GF-D8 (cell line): Measurements from ENCODE around the gene RECK.
"Not testable (repeated sequence)": the region's sequence is repeated elsewhere in the genome, so short reads cannot be mapped to it uniquely, and the experiment has no call there.

ENCODE experiments used
- DNase-seq: peaks from one replicate; lab custom pipeline; 2025; lab: John Stamatoyannopoulos, UW

Gene RECK

GRCh38 chr9:36158917-36159316 lies 122.2 kb downstream of the RECK start:
- no peak for DNase-seq

GRCh38 chr9:36159509-36159908 lies 122.8 kb downstream of the RECK start:
- not testable (repeated sequence) for DNase-seq

- not testable (repeated sequence) for DNase-seq
Measured at GRCh38 chr9:36160126-36160525, 123.4 kb downstream of the RECK start.

- DNase-seq, result no peak
Measured at GRCh38 chr9:36161187-36161586, 124.5 kb downstream of the RECK start.

GRCh38 chr9:36162211-36162738 lies 125.6 kb downstream of the RECK start:
- DNase-seq, result no peak

DNA sequence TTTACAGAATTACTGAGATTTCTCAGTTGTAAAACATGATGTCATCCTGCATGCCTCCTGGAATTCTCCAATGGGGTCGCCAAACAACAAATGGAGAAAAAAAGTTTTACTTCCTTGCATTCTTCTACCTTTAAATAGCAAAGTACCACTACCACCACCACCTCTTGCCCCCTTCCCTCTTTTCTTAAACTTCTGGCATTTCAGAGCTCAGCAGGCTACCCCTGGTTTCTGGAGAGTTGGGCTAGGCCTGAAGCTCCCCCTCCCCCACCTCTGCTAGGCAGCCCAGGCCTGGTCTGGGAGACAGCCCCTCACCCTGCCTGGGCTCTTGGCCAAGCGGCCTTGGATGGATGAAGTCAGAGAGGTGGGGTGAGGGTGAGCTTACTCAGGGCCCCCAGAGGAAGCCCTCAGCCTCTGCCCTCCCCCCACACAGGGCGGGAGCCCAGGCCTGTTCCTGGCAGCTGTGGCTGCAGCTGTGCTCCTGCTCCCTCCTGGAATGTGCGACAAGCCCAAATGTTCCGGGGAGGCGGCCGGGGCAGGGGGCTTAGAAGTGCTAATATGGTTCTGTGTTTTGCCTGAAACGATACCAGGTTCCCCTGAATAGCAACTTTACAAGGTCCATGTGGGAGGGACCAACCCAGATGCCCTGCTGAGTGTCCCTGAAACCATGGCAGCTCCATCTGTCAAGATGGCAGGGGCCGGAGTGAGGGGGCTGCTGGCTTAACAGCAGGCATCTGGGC lies 126.5 kb downstream of the RECK start:
- no peak for DNase-seq

- no peak for DNase-seq
Measured at GRCh38 chr9:36163786-36164170, 127.1 kb downstream of the RECK start.

GRCh38 chr9:36164372-36164771 lies 127.7 kb downstream of the RECK start:
- DNase-seq, result no peak

- DNase-seq, result no peak
Measured at GRCh38 chr9:36164989-36165388, 128.3 kb downstream of the RECK start.

DNA sequence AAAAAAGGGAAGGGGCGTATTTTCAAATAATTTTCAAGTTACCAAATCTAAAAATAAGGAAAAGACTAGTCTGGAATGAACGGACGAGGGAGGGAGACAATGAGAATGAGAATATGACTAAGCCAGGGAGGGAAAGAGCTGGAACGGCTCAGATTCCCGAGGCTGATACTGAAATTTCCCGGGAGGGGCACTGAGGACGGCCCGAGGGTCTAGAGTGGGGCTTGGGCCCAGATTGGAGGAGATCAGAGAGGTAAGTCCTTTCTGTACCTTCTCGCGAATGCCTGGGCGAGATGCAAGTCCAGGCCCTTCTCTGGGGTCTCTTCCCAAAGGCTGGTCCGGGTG lies 129.1 kb downstream of the RECK start:
- no peak for DNase-seq

DNA sequence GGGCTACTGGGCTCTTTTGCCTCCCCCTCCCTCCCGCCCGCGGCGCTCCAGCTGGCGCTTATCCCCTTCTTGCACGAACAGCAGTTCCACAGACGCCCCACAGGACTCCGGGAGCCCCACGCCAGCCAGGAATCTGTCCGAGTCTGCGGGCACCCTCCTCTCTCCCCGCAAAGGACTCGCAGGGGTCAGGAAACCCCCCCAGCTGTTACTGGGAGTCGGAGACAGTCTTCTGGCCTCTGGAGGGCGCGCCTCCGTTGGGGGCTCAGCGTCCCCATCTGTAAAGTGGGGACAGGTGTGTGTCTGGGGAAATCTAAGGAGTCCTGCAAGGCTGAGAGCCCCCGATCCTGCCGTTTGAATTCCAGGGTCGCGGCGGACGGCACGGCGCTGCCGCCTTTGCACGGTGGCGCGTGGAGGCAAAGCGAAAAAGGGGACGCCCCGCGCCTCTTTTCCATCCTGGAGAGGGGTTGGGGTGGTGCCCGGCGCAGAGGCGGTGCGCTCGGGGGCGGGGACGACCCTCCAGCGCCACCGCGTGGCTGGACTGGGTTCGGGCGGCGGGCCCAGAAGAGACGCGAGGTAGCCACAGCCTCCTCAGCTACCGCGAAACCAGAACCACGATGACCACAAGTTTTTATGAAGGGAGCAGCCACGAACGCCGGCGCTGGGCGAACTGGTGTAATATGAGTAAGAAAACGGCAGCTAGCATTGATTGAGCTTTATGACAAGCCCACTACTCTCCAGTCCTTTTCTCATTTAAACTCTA lies 129.6 kb downstream of the RECK start:
- DNase-seq, result peak; percentile 53

GRCh38 chr9:36169166-36169565 lies 132.5 kb downstream of the RECK start, which contains the start of gene CCIN:
TSS of gene CCIN (plus strand) at chr9:36169388. CDS start at chr9:36169503, 115 bp downstream.
- no peak for DNase-seq

DNA sequence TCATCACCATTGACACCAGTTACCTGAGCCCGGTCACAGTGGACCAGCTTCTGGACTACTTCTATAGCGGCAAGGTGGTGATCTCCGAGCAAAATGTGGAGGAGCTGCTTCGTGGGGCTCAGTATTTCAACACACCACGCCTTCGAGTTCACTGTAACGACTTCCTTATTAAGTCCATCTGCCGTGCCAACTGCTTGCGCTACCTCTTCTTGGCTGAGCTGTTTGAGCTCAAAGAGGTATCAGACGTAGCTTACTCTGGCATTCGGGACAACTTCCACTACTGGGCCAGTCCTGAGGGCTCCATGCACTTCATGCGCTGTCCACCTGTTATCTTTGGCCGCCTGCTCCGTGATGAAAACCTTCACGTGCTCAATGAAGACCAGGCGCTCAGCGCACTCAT lies 133.0 kb downstream of the RECK start:
- no peak for DNase-seq

- DNase-seq, result no peak
Measured at GRCh38 chr9:36170531-36170930, 133.8 kb downstream of the RECK start.

DNA sequence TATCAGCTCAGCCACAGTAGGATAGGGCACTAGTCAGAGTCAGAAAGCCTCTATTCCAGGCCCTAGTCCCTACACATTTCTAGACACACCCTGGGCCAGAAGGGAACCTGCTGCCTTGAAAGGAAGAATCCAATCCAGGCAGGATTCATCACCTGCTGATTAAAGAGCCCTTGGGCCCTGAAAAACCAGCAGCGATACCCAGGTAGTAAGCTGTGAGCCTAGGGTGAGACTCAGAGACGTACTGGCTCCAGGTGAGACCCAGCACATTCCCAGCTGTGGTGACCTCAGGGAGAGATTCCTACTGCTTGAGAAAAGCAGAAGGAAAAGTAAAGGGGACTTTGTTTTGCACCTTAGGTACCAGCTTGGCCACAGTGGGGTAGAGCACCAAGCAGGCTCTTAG lies 137.1 kb downstream of the RECK start:
- no peak for DNase-seq
